GM23248 (cell line): Measurements from ENCODE around the gene NUDT12.

Experiments used
- EZH2 ChIP-seq: fragments of 200-600 bp; sonication (generic); IDR thresholded peaks from 2 replicates; pipeline ENCODE4 v1.6.1; 2018; ENCODE audit warnings: antibody characterized with exemption, mild to moderate bottlenecking; ENCODE audit not compliant: insufficient read depth, poor library complexity, severe bottlenecking
- EZH2phosphoT487 ChIP-seq: fragments of 200-600 bp; sonication (generic); IDR thresholded peaks from 2 replicates; pipeline ENCODE4 v1.6.1; 2018; ENCODE audit warnings: antibody characterized with exemption, moderate library complexity, mild to moderate bottlenecking, low read depth; ENCODE audit not compliant: insufficient read depth

GRCh38 chr5:103587185-103587748, 24.7 kb upstream of the NUDT12 start:
- TF ChIP-seq EZH2 (no peak), EZH2phosphoT487 (no peak)
